DMS79 treated with DMSO at 0.1 percent for 48 hours (cell line): ENCODE measurements around the gene DYNC1LI2.

Experiments used
- DNase-seq: peaks from one replicate; lab custom pipeline; 2025; lab: John Stamatoyannopoulos, UW

The DYNC1LI2 gene

GRCh38 chr16:66740010-66740409, 11.4 kb downstream of the DYNC1LI2 start:
- no peak for DNase-seq

DNA sequence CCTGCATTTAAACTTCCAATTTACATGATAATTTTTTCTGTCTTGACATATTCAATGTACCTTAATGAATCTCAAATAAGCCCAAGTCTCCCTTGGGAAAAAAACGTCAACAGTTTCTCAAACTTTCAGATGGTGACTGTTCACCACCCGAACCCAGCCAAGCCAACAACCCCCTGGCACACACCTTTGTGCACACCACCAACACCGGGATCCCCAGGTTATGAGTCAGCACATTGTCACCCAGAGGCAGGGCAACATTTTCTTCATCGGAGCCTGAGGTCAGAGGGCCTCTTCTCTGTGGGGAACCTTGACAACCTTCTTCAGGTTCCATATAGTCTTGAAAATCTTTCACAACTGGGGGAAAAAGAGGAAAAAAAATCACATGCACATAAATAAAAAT, 15.5 kb downstream of the DYNC1LI2 start:
- no peak for DNase-seq

DNA sequence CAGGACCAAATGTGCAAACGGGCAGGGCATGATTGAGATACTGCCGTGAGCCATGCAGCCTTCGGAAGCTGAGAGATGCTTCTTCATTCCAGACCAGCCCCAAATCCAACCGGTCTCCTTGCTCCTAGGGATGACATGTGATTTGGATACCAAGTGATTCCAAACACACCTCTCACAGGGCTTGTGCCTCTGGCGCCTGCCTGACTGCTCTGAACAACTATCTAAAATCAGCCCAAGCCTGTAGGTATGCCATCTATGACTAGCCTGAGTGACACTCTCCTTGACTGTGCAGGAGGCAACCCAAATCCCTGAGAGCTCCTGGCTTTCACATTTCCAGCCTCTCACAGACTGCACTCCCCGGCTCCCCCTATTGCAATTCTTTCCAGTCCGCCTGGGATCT, 20.3 kb downstream of the DYNC1LI2 start:
- no peak for DNase-seq

GRCh38 chr16:66728804-66729203, 22.6 kb downstream of the DYNC1LI2 start:
- DNase-seq = peak; percentile 16

DNA sequence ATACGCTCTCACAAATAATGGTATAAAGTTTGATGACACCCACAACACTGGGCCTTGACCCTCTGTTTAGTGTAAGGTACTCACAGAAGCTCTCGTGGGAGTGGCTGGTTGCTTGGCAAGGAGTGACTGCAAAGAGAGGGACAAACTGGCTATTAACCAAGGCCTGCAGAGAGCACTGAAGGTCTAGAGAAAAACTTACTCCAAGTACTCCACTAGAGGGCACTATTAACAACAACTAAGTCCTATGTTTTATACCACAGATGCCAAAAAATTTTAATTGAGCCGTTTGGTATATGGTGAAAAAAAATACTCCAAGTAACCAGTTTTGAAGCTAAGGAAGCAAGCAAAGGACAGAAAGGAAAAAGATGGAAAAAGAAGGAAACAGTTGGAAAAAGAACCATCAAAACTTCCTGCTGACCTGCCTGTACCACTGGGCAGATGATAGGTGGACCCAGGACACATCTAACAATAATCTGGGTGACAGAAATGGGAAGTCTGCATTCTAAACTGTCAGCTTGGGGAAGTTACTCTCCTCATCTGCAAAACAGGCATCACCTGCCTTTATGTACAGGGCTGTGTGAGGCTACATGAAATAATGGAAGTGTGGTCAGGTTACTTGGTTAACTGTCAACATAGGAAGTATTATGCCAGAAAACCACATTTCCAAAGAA, 23.2 kb downstream of the DYNC1LI2 start:
- peak; percentile 33 for DNase-seq

DNA sequence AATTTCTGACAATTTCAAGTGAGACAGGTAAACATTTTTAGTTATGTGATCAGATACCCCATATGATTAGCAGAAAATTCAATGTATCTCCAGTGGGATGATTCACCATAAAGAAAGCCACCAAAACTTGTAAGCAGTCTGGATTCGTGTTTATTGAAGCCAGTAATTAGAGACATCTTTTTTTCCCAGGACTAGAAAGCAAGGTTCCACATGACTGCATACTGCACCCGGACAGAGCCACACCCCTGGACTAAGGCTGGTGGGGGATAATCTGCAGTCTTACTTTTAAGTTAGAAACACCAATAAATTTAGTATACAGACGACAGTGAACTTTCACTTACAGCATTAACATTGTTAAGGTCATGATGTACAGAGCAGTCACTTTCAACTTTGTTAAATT, 30.6 kb downstream of the DYNC1LI2 start:
- DNase-seq = no peak

GRCh38 chr16:66719246-66719645, 32.2 kb downstream of the DYNC1LI2 start:
- DNase-seq = no peak

GRCh38 chr16:66717776-66718175, 33.6 kb downstream of the DYNC1LI2 start:
- DNase-seq = no peak

DNA sequence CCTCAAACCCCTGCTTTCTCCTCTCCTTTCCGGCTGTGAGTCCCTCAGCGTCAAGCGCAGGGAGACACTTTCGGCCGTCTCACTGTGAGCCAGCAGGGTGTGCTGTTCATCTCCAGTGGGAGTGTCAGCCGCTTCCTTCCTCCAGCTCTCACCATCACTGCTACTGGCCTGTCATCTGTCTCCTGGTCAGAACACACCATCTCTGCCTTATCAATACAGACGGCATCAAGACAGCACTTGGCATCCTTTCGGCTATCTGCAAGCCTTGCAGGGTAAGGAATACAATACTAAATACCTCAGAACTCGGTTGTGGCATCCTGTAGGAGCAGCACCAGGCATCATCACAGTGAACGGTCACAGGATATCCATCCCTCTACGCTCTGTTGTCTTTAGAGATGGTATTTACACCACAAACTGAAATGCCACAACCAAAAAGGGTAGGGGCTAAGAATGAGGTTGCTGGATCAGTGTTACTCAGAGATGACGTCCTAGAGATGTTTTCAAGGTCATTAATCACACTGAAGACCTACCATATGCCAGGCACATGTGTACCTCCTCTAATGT, 34.2 kb downstream of the DYNC1LI2 start:
- DNase-seq = no peak

DNA sequence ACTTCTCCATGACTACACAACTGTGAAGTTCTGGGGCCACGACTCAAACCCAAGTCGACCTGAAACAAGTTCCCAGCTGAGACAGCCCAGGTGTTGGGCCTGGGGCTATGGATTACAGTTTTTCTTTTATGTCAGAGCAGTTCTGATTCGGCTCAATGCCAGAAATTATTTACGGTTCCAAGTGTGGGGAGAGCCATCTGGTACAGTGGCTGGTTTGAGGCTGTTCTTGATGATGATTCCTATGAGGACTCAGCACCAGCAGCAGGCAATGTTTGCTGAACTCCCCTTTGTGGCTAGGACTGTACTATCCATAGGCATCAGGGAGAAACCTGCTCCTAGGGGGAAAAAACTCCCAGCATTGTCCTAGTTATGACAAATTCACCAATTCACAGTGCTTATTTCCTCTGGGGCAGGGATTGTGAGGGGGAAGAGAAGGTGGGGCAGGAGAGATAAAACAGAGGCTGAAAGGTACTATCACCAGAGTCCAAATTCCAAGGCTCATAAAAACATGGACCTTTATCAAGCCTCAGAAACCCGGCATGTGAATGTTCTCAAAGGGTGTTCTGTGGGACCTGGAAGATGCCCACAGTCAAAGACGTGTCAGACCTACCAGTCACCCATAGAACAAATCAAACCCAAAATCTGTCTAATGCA, 36.6 kb downstream of the DYNC1LI2 start:
- DNase-seq = peak; percentile 4

- no peak for DNase-seq
Observed at GRCh38 chr16:66714062-66714461, 37.3 kb downstream of the DYNC1LI2 start.

- DNase-seq = no peak
Observed at GRCh38 chr16:66713076-66713475, 38.3 kb downstream of the DYNC1LI2 start.

- DNase-seq = no peak
Observed at GRCh38 chr16:66712512-66712911, 38.9 kb downstream of the DYNC1LI2 start.

DNA sequence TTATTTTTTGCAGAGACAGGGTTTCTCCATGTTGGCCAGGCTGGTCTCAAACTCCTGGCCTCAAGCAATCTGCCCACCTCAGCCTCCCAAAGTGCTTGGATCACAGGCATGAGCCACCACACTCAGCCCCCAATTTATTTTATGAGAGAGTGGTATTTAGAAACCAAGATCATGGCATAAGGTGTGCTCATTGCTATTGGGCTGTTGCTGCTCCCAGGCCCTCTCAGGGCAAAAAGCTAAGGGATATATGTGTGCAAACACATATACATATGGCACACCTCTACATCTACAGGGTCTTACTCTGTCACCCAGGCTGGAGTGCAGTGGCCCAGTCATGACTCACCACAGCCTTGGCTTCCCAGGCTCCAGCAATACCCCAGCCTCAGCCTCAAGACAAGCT, 39.8 kb downstream of the DYNC1LI2 start:
- no peak for DNase-seq

DNA sequence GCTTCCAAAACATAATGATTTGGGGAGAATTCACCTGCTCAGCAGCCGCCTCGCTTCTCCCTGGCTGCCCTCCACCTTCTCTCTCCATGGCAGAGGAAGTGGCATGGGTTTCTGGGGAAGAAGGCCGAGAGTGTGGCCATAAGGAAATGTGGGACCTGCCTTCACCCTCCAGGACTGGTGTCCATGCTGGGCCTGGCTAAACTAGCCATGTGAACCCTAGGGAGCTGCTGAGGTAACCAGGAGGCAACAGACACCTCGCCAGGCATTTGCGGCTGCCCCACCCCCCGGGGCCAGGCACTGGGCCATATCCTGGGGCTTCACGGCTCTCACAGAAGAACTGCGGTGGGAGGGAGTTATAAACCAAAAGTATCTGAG, 44.9 kb downstream of the DYNC1LI2 start:
- DNase-seq = no peak

- DNase-seq = no peak
Observed at GRCh38 chr16:66705790-66706505, 45.5 kb downstream of the DYNC1LI2 start.

- DNase-seq = no peak
Observed at GRCh38 chr16:66703406-66704215, 47.8 kb downstream of the DYNC1LI2 start.

DNA sequence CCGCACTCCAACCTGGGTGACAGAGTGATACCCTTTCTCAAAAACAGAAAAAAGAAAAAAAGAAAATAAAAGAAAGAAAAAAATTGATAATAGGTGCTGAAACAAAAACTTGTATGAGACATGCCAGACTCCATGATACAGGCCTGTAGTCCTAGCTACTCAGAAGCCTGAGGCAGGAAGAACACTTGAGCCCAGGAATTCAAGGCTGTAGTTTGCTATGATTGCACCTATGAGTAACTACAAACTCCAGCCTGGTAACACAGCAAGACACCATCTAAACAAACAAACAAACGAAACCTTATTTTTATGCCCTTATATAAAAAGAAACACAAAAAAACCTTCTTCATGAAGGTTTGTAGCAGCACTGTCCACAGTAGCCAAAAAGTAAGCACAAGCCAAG, 49.9 kb downstream of the DYNC1LI2 start:
- no peak for DNase-seq

- DNase-seq = no peak
Observed at GRCh38 chr16:66701026-66701425, 50.4 kb downstream of the DYNC1LI2 start.

GRCh38 chr16:66699898-66700297, 51.5 kb downstream of the DYNC1LI2 start:
- no peak for DNase-seq

DNA sequence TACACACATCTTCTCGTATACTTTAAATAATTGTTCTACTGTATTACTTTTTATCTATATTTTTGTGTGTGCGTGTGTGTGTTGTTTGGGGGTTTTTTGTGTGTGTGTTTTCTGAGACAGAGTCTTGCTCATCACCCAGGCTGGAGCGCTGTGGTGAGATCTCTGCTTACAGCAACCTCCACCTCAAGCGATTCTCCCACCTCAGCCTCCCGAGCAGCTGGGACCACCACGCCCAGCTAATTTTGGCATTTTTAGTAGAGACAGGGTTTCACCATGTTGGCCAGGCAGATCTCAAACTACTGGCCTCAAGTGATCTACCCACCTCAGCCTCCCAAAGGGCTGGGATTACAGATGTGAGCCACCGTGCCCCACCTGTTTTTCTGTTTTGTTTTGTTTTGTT, 53.4 kb downstream of the DYNC1LI2 start:
- no peak for DNase-seq
